Hematopoietic multipotent progenitor cell treated with erythropoietin and hydrocortisone succinate and interleukin-3 and kit ligand, for 4 days (in vitro differentiated cells): ENCODE data around the gene CCNK.

Experiments
- DNase-seq: peaks from one replicate; pipeline ENCODE4 v3.0.0-alpha.2; 2015

The CCNK gene

DNA sequence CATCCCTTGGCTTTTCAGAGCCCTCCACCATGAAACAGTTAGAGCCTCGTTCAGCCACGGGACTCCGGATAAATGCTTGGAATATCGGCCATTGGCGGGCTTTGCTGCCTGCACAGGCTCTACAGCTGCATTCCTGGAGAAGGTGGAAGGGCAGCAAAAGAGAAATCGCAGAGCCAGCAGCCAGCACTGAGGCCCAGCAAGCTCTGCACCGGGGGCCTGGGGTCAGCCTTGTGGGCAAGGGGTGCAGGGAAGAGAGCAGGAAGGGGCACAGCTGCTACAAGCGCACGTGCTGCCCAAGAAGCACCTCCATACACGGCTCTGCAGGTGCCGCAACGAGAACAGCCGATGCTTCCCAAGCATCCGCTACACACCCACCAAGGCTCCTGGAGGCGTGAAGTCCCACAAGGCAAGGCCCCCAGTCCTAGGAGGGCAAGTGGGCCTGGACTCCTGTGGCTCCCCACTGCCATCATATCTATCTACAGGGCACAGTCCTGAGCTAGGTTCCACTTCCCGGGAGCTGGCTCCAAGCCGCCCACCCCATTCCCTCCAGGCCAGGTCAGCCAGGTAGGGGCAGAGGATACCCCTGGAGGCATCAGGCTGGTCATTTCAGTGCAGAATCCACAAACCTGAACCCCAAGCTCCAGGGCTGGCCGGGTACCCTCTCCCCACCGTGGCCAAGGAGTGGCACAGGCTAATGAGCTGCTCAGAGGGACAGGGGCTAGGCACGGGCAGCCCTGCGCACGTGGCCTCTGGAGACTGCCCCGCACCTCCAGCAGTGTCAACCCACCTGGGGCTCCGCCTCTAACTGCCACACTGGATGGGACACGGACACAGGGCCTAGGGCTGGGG is 40.2 kb downstream of the CCNK start:
- no peak for DNase-seq

DNA sequence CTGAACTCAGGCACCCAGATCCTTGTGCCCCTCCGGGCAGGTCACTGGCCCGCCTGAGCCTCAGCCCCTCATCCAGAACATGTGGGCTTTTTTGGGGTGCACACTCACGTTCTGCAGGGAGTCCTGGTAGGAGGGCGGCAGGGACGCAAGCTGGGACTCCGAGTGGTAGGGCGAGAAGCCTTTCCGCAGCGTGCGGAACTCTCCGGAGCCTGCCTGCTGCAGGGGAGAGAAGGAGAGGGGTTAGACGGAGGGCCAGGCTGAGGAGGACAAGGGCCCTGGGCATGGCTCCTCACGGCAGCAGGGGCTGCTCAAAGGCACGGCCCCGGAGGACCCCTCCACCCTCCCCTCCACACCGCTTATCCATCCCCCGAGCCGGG is 40.8 kb downstream of the CCNK start:
- DNase-seq = no peak

DNA sequence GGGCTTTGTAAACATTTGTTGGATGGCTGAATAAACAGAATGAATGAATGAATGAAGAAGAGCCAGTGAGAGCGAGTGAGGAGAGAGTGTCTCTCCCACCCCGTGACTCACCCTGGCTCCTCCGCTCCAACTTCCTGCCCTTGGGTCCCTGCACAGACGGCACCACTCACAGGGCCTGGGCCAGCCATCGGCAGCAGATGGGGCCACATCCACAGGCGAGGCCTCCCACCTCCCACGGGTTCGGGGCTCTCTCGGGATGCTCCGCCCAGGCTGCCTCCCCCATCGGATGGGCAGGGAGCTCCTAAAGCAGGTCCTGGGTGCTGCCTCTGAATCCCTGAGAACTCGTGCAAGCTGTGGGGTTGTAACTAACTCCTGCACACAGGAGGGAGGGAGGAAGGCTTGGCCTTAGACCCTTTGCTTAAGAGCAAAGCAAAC is 41.3 kb downstream of the CCNK start:
- DNase-seq = no peak

DNA sequence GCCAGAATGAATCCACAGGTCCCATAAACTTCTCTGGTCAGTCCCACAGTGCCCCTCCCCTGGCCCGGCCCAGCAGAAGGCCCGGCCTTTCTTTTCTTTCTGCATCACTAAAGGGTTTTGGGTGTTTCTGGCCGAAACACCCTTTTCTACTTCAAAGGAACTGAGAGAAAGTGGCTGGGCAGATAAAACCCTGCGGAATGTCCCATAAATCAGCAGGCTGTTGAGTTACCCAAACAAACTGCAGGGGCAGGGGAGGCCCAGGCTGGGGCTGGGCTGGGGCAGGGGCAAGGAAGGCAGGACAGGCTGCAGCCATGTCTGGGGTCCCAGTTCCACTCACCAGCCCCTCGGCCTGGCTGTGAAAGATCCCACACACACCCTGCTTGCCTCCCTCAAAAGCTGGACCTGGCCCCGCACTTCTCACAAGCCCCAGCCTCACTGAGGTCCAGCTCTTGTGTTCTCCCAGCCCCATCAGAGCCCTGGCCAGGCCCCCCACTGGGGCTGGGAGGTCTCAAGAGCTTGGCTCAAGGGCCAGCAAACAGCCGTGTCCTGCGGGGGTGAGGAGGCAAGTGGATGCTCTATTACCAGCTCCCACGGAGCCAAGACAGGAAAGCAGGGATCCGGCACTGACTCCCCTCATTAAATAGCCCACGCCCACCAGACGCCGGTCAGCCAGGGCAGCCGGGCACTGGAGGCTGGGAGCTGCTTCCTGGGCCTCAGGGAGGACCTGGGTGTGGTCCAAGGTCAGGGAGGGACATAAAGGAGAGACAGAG is 41.9 kb downstream of the CCNK start:
- DNase-seq = no peak

GRCh38 chr14:99523704-99524055 is 42.5 kb downstream of the CCNK start:
- DNase-seq = no peak

DNA sequence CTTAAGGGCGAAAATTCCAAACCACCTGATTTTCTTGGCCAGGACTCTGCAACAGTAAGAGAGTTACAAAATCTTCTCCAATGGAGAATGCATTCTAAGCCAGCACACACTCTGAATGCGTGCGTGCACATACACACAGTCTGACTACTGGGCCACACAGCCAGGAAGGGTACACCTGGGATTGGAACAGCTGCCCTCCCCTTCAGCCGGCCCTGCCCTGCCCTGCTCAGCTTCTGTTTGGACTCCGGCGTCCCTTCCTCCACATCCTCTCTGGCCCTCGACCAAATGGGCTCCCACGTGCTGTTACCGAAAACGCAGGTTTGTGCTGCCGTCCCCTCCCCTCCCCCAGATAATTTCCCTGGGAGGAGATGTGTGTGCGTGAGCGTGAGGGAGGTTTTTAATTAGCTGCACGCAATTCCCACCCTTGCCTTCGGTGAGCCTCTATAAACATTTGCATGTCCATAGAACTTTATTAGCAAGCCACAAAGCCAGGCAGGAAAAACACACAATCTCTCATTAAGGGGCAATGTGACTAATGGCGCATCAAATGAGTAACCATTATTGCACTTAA is 43.0 kb downstream of the CCNK start:
- no peak for DNase-seq

DNA sequence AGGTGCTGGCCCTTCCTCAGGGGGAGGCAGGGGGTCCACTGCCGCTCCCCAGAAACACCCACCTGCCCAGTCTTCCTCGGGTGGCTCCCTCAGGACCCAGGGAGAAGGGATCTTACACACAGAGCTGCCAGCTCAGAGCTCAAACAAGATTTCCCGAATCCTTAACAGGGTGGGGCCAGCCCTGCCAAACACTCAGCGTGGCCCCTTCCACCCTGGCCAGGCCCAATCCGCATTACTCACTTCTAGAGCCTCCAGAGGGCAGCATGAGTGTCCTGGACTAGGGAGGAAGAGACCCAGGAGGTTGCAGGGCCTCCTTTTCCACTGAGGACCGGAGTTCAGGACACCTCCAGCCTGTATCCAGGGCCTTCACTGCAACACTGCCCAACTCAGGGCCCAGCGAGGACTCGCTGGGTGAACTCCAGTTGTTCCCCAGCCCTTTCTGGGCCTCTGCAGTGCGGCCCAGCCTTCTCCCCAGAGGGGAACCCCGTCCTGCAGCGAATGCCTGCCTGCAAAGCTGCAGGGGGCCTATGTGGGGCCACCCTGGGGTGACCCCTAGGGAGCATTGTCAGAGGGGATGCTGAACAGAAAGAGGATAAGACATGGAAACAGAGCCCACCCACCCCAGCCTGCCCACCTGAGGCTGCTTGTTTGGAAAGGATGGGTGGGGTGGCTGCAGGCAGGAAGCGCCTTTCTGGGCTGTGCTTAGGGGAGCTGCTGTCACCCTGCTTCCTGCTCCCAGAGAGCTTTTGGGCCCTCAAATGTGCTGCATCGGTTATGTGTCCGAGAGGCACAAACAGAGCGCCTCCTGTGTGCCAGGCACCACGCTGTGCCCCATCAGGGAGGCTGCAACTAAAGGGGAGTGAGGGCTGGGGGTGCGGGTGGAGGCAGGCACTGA is 43.8 kb downstream of the CCNK start:
- DNase-seq = peak; percentile 35

- DNase-seq = no peak
These were observed 44.5 kb downstream of the CCNK start for GRCh38 chr14:99525699-99526080.

- no peak for DNase-seq
These were observed 45.8 kb downstream of the CCNK start for GRCh38 chr14:99527026-99527425.

DNA sequence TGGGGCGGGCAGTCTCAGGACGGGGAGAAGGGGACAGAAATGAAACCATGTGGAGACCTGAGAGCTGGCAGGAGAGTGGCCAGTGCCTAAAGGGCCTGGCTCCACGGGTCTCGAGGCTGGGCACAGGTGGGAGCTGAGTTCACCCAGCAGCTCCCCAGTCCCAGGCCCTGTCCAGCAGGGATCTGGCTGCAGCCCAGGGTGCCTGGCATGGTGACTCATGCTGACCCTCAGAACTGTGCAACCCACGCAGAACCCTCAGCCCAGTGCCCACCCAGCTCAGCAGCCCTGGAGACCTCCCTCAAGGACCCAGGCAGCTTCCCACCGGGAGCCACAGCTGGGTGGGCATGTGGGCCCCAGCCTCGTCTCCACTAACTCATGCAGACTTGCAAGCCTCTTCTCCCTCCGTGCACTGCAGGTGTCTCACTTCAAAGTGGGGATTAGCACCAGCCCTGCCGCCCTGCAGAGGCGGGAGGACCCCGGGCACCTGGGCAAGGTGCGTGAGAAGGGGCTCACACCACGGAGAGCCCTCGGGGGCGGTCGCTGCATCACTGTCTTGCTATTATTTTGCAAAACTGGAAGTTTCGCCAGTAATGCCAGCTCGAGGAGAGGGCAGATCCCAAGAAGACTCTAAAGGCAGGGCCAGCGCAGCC is 46.3 kb downstream of the CCNK start:
- no peak for DNase-seq

DNA sequence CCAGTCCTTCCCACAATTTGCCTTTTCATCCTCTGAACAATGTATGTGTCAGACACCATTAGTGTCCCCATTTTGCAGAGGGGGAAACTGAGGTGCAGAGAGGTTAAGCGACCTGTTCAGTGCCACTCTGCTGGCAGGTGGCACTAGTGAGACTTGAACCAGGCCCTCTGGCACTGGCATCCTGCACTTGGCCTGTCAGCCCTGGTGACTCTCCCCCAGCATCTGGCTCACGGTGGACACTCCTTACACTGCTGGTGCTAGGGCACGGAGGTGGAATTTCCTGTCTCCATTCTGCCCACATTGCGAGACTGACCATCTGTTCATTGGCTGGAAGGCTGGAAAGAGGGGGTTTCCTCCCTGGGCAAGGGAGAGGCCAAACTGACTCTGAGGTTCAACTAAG is 48.7 kb downstream of the CCNK start:
- DNase-seq = no peak

- DNase-seq = no peak
These were observed 49.4 kb downstream of the CCNK start for GRCh38 chr14:99530407-99531155.

DNA sequence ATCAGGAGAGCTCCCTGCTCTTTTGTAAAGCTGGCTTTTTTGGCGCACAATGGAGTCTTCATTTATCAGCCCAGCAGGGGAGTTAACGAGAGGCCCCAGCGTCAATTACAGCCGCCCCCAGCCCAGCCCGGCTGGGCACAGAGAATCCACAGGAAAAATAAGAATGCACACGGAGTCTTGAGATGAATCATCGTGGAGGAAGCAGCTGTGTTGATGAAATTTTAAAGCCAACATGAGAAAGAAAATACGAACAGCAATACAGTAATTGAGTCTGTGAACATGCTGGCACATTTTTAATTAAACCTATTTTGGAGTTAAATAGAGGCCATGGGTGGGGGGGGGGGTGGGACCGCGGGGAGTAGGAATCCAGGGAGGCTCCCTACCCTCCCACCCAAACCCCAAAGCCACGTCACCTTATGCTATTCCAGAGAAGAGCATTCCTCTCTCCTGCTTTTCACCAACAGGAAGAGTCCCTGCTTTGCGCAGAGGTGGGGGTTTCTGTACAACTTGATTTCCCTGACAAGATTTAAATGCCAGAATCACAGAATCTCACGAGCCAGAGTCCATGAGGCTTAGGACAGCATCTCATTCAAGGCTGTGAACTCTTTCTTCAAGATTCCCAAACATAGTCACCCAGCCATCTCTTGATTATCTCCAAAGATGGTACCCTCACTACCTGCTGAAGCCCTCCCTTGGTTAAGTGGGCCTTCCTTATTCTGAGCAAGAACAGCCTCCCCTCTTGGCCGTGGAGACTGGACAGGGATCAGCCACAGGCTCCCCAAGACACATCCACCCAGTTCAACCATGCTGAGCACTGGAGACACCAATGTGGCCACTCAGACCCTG is 50.3 kb downstream of the CCNK start:
- DNase-seq = no peak

DNA sequence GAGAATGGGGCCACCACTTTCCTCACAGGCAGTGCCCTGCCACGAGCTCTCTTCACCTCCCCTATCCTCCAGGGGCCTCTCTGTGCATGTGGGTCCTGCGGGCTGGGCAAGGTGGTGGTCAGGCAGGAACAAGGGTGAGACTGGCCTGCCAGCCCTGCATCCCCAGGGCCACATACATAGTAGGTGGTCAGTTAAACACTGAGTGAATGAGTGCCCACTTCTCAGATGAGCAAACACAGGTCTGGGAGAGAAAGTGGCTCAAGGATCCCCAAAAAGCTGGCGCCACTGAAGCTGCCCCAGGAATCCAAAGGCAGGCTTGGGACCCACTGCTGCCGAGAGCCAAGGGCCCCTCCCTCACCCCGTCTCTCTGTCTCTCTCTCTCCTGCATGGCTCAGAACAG is 51.1 kb downstream of the CCNK start:
- DNase-seq = no peak

GRCh38 chr14:99534333-99534732 is 53.1 kb downstream of the CCNK start:
- no peak for DNase-seq

DNA sequence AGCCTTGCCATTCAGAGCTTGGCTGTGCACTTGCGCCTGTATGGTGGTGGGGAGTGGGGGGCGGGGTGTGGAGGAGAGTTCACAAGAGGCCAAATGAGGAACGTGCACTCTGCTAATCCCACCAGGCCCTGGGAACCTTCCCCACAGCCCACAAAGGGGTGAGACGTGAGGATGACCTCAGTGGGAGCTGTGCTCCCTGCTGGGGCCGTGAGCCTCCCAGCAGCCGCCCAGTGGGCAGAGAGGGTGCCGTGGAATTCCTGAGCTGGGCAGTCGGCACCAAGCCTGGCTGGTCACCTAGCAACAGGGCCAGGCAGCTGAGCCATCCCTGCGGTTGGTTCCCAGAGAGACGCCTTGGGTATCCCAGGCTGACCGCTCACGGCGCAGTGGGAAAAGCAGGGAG is 53.7 kb downstream of the CCNK start:
- no peak for DNase-seq

GRCh38 chr14:99535448-99535847 is 54.2 kb downstream of the CCNK start:
- no peak for DNase-seq

GRCh38 chr14:99535908-99536778 is 54.9 kb downstream of the CCNK start:
- no peak for DNase-seq

DNA sequence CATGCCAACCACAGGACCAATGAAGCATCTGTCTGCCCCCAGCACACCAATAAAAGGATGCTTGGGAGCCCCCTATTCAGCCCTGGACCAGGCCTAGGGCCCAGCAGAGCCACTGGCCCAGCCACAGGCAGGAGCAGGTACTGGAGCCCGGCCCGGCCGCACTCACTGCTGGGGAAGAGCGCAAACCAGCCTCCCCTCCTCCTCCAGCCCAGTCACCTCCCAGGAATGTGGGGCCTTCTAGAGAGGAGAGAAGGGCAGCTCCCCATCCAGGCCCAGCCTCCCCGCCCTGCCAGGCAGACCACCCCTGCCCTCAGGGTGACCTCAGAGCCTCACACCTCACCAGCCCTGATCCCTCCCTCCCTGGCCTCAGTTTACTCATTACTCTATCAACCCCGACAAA is 56.2 kb downstream of the CCNK start:
- no peak for DNase-seq

DNA sequence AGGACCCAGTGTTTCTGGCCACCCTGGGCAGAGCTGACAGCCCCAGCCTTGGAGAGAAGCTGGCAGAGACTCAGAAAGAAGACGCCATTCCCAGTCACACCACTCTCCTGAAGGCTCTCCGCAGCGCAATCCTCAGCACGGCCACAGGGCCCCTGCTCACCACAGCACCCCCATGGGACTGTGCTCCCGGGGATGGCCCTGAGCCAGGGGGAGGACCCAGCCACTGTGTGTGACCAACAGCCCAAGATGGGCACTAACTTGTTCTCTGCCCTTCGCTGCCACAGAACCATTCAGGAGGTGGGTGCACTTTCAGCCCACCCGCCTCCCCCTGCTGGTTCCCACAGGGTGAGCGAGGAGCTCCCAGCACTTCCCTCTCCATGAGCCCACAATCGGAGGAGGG is 57.1 kb downstream of the CCNK start:
- no peak for DNase-seq
